SU-DHL-6 (cell line): Measurements from ENCODE around the gene TIMM21.

Experiments
- H2AFZ ChIP-seq: fragments of 200-600 bp; sonication (generic); 2 replicates; pipeline ENCODE4 v1.6.1; 2014; ENCODE audit warnings: low read depth, mild to moderate bottlenecking, moderate library complexity, mixed read lengths, antibody characterized with exemption, low read length; ENCODE audit not compliant: severe bottlenecking
- H3F3A ChIP-seq: fragments of 200-600 bp; shearing (Covaris generic); 2 replicates; pipeline ENCODE4 v1.6.0; 2016; ENCODE audit warnings: antibody characterized with exemption, mild to moderate bottlenecking; ENCODE audit not compliant: insufficient read depth
- H3K27ac ChIP-seq: fragments of 200-600 bp; sonication (generic); 2 replicates; pipeline ENCODE4 v1.5.1; 2016; ENCODE audit warnings: low read depth, mild to moderate bottlenecking, low read length, moderate library complexity, mixed read lengths
- H3K27me3 ChIP-seq: fragments of 200-600 bp; sonication (generic), shearing (Covaris generic); 2 replicates; pipeline ENCODE4 v1.6.0; 2014; ENCODE audit warnings: mild to moderate bottlenecking, low read length
- H3K36me3 ChIP-seq: fragments of 200-600 bp; sonication (generic); 2 replicates; pipeline ENCODE4 v1.6.1; 2014; ENCODE audit warnings: mild to moderate bottlenecking, low read length, mixed read lengths
- H3K4me2 ChIP-seq: fragments of 300-600, 200-600 bp; shearing (Covaris generic), sonication (generic); 2 replicates; pipeline ENCODE4 v1.6.0; 2014; ENCODE audit warnings: low read length, low read depth, mild to moderate bottlenecking; ENCODE audit not compliant: poor library complexity, severe bottlenecking
- H3K4me3 ChIP-seq: fragments of 200-600 bp; sonication (generic); 2 replicates; pipeline ENCODE4 v1.5.1; 2014; ENCODE audit warnings: antibody characterized with exemption, low read length, mild to moderate bottlenecking, mixed read lengths; ENCODE audit not compliant: insufficient read depth, poor library complexity, severe bottlenecking
- H3K79me2 ChIP-seq: fragments of 200-600 bp; sonication (generic); 2 replicates; pipeline ENCODE4 v1.6.1; 2014; ENCODE audit warnings: mild to moderate bottlenecking, low read length, moderate library complexity; ENCODE audit not compliant: insufficient read depth
- H3K9ac ChIP-seq: fragments of 200-600 bp; sonication (generic); 2 replicates; pipeline ENCODE4 v1.7.0; 2014; ENCODE audit warnings: mild to moderate bottlenecking, low read length
- H3K9me2 ChIP-seq: fragments of 200-600 bp; sonication (generic); replicated peaks from 2 replicates; pipeline ENCODE4 v1.6.1; 2014; ENCODE audit warnings: low read length; ENCODE audit not compliant: insufficient read depth
- H3K9me3 ChIP-seq: fragments of 200-600 bp; sonication (generic); 2 replicates; pipeline ENCODE4 v1.6.1; 2014; ENCODE audit warnings: low read length, mixed read lengths; ENCODE audit not compliant: insufficient read depth
- H4K20me1 ChIP-seq: fragments of 200-600 bp; sonication (generic); 2 replicates; pipeline ENCODE4 v1.6.1; 2014; ENCODE audit warnings: low read depth, mild to moderate bottlenecking, antibody characterized with exemption, low read length, moderate library complexity, mixed read lengths
- CTCF ChIP-seq: fragments of 200-600 bp; sonication (generic); IDR thresholded peaks from one replicate; pipeline ENCODE4 v1.5.1; 2017; ENCODE audit warnings: antibody characterized with exemption, mild to moderate bottlenecking, low read length, moderate library complexity; ENCODE audit not compliant: insufficient read depth, poor library complexity, severe bottlenecking
- EZH2phosphoT487 ChIP-seq: fragments of 200-600 bp; sonication (generic), shearing (Covaris generic); conservative IDR thresholded peaks from 2 replicates; pipeline ENCODE4 v1.6.1; 2018; ENCODE audit warnings: mild to moderate bottlenecking, antibody characterized with exemption, low read length, moderate library complexity, mixed read lengths

The TIMM21 gene

DNA sequence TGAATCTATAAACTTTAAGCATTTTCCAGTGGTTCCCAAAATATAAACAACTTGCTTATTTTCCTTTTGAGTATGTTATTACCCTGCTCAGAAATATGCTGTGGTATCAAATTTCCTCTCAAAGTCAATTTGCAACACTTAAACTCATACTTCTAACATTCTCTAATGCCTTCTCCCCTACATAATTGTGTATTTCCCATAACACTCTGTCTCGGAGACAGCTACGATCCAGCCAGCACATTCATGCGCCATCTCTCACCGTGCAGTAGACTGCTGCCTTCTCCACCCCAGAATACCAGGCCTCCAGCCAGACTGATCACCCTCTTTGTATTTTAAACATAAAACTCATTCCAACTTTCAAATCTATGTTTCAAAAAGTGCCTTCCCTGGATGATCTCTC lies 41.8 kb downstream of the TIMM21 start:
- Histone ChIP-seq H3K36me3 (no peaks in the 10 kb centered on the region), H3K4me3 (no peak overlapping the region), H3K9me3 (no peaks in the 10 kb centered on the region), H3K9ac (no peak overlapping the region), H4K20me1 (no peaks in the 10 kb centered on the region), H3F3A (no peaks in the 10 kb centered on the region), H3K79me2 (no peaks in the 10 kb centered on the region), H3K9me2 (no peaks in the 10 kb centered on the region), H3K27ac (no peak overlapping the region), H3K27me3 (no peaks in the 10 kb centered on the region), H3K4me2 (no peak overlapping the region), H2AFZ (no peak overlapping the region)
- TF ChIP-seq CTCF (no peak), EZH2phosphoT487 (no peak)

- no peaks in the 10 kb centered on the region for H3K9me2 ChIP-seq
- TF ChIP-seq EZH2phosphoT487 (no peak), CTCF (no peak)
- H3K9ac ChIP-seq, result no peak overlapping the region
- no peaks in the 10 kb centered on the region for H3K9me3 ChIP-seq
- H3K4me3 ChIP-seq, result no peak overlapping the region
- H2AFZ ChIP-seq, result no peak overlapping the region
- H4K20me1 ChIP-seq, result no peaks in the 10 kb centered on the region
- H3K27ac ChIP-seq, result no peak overlapping the region
- no peak overlapping the region for H3K4me2 ChIP-seq
- H3F3A ChIP-seq, result no peaks in the 10 kb centered on the region
- no peaks in the 10 kb centered on the region for H3K27me3 ChIP-seq
- H3K79me2 ChIP-seq, result no peaks in the 10 kb centered on the region
- H3K36me3 ChIP-seq, result no peaks in the 10 kb centered on the region
Measured at GRCh38 chr18:74191577-74191976, 43.3 kb downstream of the TIMM21 start.

DNA sequence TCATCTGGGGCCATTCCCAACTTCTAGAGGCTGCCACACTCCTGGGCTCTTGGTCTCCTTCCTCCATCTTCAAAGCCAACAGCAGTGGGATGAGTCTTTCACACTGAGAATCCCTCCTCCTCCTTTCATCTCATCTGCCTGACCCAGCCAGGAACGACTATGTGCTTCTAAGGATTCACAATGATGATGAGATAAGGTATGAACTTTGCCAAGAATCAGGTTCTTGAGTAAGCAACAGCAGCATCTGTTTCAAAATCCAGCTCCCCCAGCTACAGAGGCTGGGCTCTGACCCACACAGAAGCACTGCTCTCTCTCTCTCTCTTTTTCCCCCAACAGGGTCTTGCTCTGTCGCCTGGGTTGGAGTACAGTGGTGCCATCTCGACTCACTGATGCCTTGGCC lies 46.4 kb downstream of the TIMM21 start:
- H2AFZ ChIP-seq, result no peak overlapping the region
- H3K36me3 ChIP-seq, result no peaks in the 10 kb centered on the region
- H3K79me2 ChIP-seq, result no peaks in the 10 kb centered on the region
- no peak overlapping the region for H3K4me2 ChIP-seq
- H4K20me1 ChIP-seq, result no peaks in the 10 kb centered on the region
- H3K4me3 ChIP-seq, result no peak overlapping the region
- TF ChIP-seq EZH2phosphoT487 (no peak), CTCF (no peak)
- no peaks in the 10 kb centered on the region for H3K9me3 ChIP-seq
- no peaks in the 10 kb centered on the region for H3K27me3 ChIP-seq
- no peak overlapping the region for H3K9ac ChIP-seq
- H3F3A ChIP-seq, result no peaks in the 10 kb centered on the region
- no peak overlapping the region for H3K27ac ChIP-seq
- no peaks in the 10 kb centered on the region for H3K9me2 ChIP-seq
